Upper lobe of left lung (tissue), 4 donors: ENCODE results near the gene MBD3L4.

Source experiments
- EP300 ChIP-seq, 4 donors: sonication (generic); formaldehyde crosslinking; IDR thresholded peaks; one replicate each; pipeline ENCODE4 v1.5.1; 2017; ENCODE audit warnings: antibody characterized with exemption in 4 of 4, control low read depth in 2 of 4
- POLR2A ChIP-seq, 4 donors: fragments of 450-650 bp; IDR thresholded peaks; one replicate each; pipeline ENCODE4 v1.5.1; 2016 to 2017; ENCODE audit warnings: antibody characterized with exemption in 4 of 4, mild to moderate bottlenecking in 2 of 4
- TF ChIP-seq, protein P1 (sequence below), 6 experiments: fragments of 450-650 bp in 4 of 6; fragments of 200-600 bp in 2 of 6; sonication (generic) in 2 of 6; IDR thresholded peaks; one replicate each; pipeline ENCODE4 v1.5.1; 2016 to 2019; ENCODE audit warnings: antibody characterized with exemption in 6 of 6

DNA sequence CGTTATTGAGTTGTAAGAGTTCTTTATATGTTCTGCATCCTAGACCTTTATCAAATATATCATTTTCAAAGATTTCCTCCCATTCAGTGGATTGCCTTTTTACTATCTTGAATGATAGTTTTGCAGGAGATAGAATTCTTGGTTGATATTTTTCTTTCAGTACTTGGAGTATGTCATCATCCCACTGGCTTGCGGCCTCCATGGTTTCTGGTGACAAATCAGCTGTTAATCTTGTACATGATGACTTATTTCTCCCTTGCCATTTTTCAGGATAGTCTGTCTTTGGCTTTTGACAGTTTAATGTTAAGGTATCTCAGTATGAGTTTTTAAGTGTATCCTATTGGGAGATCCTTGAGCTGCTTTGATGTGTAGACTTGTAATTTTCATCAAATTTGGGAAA lies 38.0 kb upstream of the MBD3L4 start:
- TF ChIP-seq, protein P1, sequence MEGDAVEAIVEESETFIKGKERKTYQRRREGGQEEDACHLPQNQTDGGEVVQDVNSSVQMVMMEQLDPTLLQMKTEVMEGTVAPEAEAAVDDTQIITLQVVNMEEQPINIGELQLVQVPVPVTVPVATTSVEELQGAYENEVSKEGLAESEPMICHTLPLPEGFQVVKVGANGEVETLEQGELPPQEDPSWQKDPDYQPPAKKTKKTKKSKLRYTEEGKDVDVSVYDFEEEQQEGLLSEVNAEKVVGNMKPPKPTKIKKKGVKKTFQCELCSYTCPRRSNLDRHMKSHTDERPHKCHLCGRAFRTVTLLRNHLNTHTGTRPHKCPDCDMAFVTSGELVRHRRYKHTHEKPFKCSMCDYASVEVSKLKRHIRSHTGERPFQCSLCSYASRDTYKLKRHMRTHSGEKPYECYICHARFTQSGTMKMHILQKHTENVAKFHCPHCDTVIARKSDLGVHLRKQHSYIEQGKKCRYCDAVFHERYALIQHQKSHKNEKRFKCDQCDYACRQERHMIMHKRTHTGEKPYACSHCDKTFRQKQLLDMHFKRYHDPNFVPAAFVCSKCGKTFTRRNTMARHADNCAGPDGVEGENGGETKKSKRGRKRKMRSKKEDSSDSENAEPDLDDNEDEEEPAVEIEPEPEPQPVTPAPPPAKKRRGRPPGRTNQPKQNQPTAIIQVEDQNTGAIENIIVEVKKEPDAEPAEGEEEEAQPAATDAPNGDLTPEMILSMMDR (IDR thresholded peaks at IDR 0.05): no peak
- TF ChIP-seq EP300 (IDR thresholded peaks at IDR 0.05) (no peak), POLR2A (IDR thresholded peaks at IDR 0.05) (no peak)
